ENCODE results near the gene TIGD3. TPM values are rescaled to one million over a fixed set of nuclear protein-coding genes. Genes with fewer than 3 reads are reported as not detected.

The TIGD3 gene
- total and polyA plus RNA-seq, 2 of the 13 experiments (the other 11 are each of a cell fraction or from before 2014, with no cell fraction given) = 0.49 to 4.9 TPM

- TF ChIP-seq, protein P1, sequence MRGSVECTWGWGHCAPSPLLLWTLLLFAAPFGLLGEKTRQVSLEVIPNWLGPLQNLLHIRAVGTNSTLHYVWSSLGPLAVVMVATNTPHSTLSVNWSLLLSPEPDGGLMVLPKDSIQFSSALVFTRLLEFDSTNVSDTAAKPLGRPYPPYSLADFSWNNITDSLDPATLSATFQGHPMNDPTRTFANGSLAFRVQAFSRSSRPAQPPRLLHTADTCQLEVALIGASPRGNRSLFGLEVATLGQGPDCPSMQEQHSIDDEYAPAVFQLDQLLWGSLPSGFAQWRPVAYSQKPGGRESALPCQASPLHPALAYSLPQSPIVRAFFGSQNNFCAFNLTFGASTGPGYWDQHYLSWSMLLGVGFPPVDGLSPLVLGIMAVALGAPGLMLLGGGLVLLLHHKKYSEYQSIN (CRISPR knock-in tag; IDR thresholded peaks at IDR 0.05; ENCODE audit: borderline replicate concordance) = no peak
Measured at GRCh38 chr11:65394125-65394536, 39.6 kb downstream of the TIGD3 start (continued).

DNA sequence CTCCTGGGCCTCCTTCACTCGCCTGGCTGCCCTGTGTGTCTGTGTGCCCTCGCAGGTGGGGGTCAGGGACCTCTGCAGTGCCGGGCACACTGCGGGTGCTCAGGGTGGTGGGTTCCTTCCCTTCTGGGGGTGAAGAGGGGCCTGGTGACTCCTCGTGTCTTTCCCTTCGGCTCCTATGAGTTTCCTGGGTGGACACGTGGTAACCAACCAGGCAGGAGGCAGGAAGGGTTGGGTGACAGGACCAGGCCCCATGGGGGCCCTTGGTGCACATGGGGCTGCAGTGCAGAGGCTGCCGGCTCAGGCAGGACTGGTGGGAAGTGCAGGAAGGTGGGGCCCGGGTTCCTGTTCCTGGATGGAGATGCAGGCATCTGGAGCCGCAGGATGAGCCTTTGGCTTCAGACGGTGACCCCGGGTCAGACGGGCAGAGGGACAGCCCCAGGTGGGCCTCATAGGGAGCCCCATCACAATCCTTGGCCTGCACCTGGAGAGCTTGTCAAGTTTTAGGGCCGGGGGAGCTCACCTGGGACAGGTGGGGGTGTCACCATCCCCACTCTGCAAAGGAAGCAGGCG is 41.5 kb downstream of the TIGD3 start:
- BruUV-seq (replicated peaks) = no TSS peak
- no peak for DNase-seq (ENCODE audit: low spot score)
- Histone ChIP-seq H3K36me3 (replicated peaks in 1 of 2; ENCODE audit: control insufficient read depth in 1 of 2, insufficient read depth in 2 of 2, low read length in 2 of 2) (peaks cover 16 to 21% of the 10 kb centered on the region in 2 experiments; a peak in 3 of 5 replicates), H3K27ac (ENCODE audit: extremely low read length, insufficient read depth, low read length) (no peak overlapping the region), H3K27me3 (ENCODE audit: control insufficient read depth in 1 of 2, insufficient read depth in 2 of 2, low read length in 2 of 2) (no peaks in the 10 kb centered on the region), H3K9ac (ENCODE audit: insufficient read depth, low read depth, low read length) (no peak overlapping the region), H3K4me2 (ENCODE audit: low read depth, low read length) (no peak overlapping the region), H3K79me2 (ENCODE audit: insufficient read depth, low read length) (no peaks in the 10 kb centered on the region), H3K4me3 (replicated peaks in 1 of 3; ENCODE audit: insufficient read depth in 1 of 3, low read depth in 2 of 3, low read length in 3 of 3) (no peak overlapping the region), H3K9me3 (ENCODE audit: low read length) (no peaks in the 10 kb centered on the region), H4K20me1 (ENCODE audit: insufficient read depth, low read length) (no peaks in the 10 kb centered on the region), H2AFZ (ENCODE audit: low read length) (no peak overlapping the region), H3K4me1 (ENCODE audit: insufficient read depth, low read length) (no peaks in the 10 kb centered on the region; the same call in 1 of the 2 replicates)
- ChIA-PET CTCF (ENCODE audit: low intra/inter-chr PET ratio, low total read pairs) (no interaction called here), POLR2A (no interaction called here)
- no peak for ATAC-seq
- intact Hi-C loops (cut with micrococcal nuclease; ENCODE audit: unreplicated experiment) = no loop called here
- in situ Hi-C loops (cut with HindIII; ENCODE audit: extremely low pct_ligation_motif_present, low pct_unique_long_range_greater_than_20kb) = no loop called here
- FAIRE-seq = no peak
- TF ChIP-seq KDM4B (CRISPR knock-in tag; IDR thresholded peaks at IDR 0.05) = no peak
- no peak for TF ChIP-seq FOXK2 (IDR thresholded peaks at IDR 0.05)
- TF ChIP-seq ZBTB21 (CRISPR knock-in tag; IDR thresholded peaks at IDR 0.05) = no peak
- TF ChIP-seq ZNF670 (CRISPR knock-in tag; IDR thresholded peaks at IDR 0.05; ENCODE audit: borderline replicate concordance) = no peak
- no peak for TF ChIP-seq ZNF761 (CRISPR knock-in tag; conservative IDR thresholded peaks at IDR 0.05)
- TF ChIP-seq, protein P2, sequence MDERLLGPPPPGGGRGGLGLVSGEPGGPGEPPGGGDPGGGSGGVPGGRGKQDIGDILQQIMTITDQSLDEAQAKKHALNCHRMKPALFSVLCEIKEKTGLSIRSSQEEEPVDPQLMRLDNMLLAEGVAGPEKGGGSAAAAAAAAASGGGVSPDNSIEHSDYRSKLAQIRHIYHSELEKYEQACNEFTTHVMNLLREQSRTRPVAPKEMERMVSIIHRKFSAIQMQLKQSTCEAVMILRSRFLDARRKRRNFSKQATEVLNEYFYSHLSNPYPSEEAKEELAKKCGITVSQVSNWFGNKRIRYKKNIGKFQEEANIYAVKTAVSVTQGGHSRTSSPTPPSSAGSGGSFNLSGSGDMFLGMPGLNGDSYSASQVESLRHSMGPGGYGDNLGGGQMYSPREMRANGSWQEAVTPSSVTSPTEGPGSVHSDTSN (CRISPR knock-in tag; IDR thresholded peaks at IDR 0.05) = no peak
- TF ChIP-seq, protein P3, sequence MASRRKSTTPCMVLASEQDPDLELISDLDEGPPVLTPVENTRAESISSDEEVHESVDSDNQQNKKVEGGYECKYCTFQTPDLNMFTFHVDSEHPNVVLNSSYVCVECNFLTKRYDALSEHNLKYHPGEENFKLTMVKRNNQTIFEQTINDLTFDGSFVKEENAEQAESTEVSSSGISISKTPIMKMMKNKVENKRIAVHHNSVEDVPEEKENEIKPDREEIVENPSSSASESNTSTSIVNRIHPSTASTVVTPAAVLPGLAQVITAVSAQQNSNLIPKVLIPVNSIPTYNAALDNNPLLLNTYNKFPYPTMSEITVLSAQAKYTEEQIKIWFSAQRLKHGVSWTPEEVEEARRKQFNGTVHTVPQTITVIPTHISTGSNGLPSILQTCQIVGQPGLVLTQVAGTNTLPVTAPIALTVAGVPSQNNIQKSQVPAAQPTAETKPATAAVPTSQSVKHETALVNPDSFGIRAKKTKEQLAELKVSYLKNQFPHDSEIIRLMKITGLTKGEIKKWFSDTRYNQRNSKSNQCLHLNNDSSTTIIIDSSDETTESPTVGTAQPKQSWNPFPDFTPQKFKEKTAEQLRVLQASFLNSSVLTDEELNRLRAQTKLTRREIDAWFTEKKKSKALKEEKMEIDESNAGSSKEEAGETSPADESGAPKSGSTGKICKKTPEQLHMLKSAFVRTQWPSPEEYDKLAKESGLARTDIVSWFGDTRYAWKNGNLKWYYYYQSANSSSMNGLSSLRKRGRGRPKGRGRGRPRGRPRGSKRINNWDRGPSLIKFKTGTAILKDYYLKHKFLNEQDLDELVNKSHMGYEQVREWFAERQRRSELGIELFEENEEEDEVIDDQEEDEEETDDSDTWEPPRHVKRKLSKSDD (CRISPR knock-in tag; IDR thresholded peaks at IDR 0.05; ENCODE audit: low read depth) = no peak
- TF ChIP-seq MEIS2 (CRISPR knock-in tag; IDR thresholded peaks at IDR 0.05) = no peak
- TF ChIP-seq ZNF691 (CRISPR knock-in tag; IDR thresholded peaks at IDR 0.05; ENCODE audit: borderline replicate concordance, low read depth) = no peak
- TF ChIP-seq ZNF660 (CRISPR knock-in tag; IDR thresholded peaks at IDR 0.05; ENCODE audit: borderline replicate concordance, low read depth) = no peak
- no peak for TF ChIP-seq ATF4 (CRISPR knock-in tag; IDR thresholded peaks at IDR 0.05)
- no peak for TF ChIP-seq NCOR1 (IDR thresholded peaks at IDR 0.05; ENCODE audit: borderline replicate concordance, low read length)
- TF ChIP-seq ZIK1 (CRISPR knock-in tag; IDR thresholded peaks at IDR 0.05; ENCODE audit: borderline replicate concordance, low read depth) = no peak
- TF ChIP-seq ZFYVE20 (CRISPR knock-in tag; IDR thresholded peaks at IDR 0.05; ENCODE audit: borderline replicate concordance, low read depth) = no peak
- WGBS (ENCODE audit: low lambda C conversion rate) = 80% methylated on average over 1 of the region's 15 CpGs
